Stimulated activated naive CD8-positive, alpha-beta T cell treated with anti-CD3 and anti-CD28 coated beads, Interleukin-15, amount 100 ng/mL, for 72 hours (primary cell): ENCODE results near the gene KRTAP10-9.
A peak's percentile ranks its signal among the peaks of the same experiment; 100 is the strongest.
"Not testable (repeated sequence)": the region's sequence is repeated elsewhere in the genome, so short reads cannot be mapped to it uniquely, and the experiment has no call there.

Experiments
- ATAC-seq: fragments of 150-1000 bp; cut with Tn5 transposase; 2 replicates; pipeline ENCODE4 v1.10.0; 2021; ENCODE audit warnings: mild to moderate bottlenecking, moderate library complexity
- DNase-seq, 2 donors: peaks; one replicate each; pipeline ENCODE4 v3.0.0; 2021 to 2022
- H3K27ac Mint-ChIP-seq, 2 donors: one replicate each; pipeline ENCODE4 v1.8.0; 2022; ENCODE audit warnings: mild to moderate bottlenecking in 2 of 2, mixed read lengths in 2 of 2, moderate library complexity in 2 of 2
- H3K27me3 Mint-ChIP-seq: one replicate; pipeline ENCODE4 v1.8.0; 2022; ENCODE audit warnings: mixed read lengths
- H3K4me1 Mint-ChIP-seq: one replicate; pipeline ENCODE4 v1.8.0; 2022; ENCODE audit warnings: mild to moderate bottlenecking, mixed read lengths
- H3K4me3 Mint-ChIP-seq, 2 donors: one replicate each; pipeline ENCODE4 v1.8.0; 2022; ENCODE audit warnings: mild to moderate bottlenecking in 2 of 2, mixed read lengths in 2 of 2, moderate library complexity in 1 of 2
- H3K9me3 Mint-ChIP-seq, 2 donors: one replicate each; pipeline ENCODE4 v1.8.0; 2022; ENCODE audit warnings: mixed read lengths in 2 of 2

KRTAP10-9 gene

GRCh38 chr21:44602463-44602850 is 24.4 kb upstream of the KRTAP10-9 start:
- Mint-ChIP-seq H3K27ac (no peak overlapping the region), H3K9me3 (peaks cover 19 to 20% of the 10 kb centered on the region in 2 donors), H3K4me1 (no peaks in the 10 kb centered on the region), H3K4me3 (no peak overlapping the region), H3K27me3 (no peaks in the 10 kb centered on the region)
- ATAC-seq (no peak), DNase-seq (no peak)

DNA sequence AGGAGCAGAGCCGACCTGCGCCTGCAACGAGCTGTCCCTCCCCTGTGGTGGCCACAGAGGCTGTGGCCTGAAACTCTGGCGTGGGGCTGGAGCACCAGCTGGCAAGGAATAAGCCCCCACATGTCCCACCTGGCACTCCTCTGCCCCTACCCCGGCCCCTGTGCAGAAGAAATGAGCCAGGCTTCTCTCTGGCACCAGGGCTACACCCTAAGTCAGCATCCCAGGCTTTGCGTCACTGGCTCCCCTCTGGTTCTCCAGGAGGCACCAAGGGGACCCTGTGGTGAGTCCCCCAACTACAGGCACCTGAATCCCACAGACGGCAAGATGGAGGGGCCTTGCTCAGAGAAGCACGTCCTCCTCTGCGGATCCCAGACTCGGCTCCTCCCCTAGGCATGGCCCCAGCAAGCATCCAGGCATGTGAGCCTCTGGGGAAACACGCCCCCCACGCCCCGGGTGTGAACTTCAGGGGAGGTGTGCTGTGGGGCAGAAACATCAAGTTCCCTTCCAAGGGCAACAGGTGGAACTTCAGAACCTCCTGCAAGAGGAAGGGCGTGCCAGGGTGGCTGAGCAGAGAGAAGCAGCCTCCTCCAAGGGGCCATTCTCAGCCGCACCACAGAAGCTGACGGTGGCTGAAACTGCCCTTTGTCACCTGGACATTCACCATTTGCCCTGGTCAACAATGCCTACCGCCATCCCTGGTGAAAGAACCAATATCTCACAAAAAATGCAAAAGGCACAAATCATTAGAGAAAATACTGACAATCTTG is 23.6 kb upstream of the KRTAP10-9 start:
- Mint-ChIP-seq H3K4me1 (no peaks in the 10 kb centered on the region), H3K9me3 (peaks cover 15 to 19% of the 10 kb centered on the region in 2 donors), H3K27ac (no peak overlapping the region), H3K4me3 (no peak overlapping the region), H3K27me3 (no peaks in the 10 kb centered on the region)
- ATAC-seq: no peak
- no peak for DNase-seq

DNA sequence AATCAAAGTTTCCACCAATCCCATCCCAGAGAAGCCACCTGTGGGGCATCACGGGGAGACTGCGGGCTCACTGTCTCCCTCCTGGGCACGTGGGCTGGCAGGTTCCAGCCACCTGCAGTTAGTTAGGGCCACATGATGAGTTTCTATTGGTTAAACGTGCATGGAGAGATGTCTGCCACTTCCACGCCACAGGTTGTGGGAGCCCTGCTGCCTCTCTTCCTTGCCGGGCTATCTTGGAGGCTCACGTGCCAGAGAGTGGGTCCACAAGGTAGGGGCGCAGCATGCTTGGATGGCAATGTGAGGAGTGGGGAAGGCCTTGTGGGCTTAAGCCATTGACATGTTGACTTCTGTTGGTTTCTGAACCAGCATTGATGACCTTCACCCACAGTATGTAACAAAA is 23.0 kb upstream of the KRTAP10-9 start:
- H3K27me3 Mint-ChIP-seq: no peaks in the 10 kb centered on the region
- DNase-seq (no peak), ATAC-seq (no peak)
- no peak overlapping the region for H3K4me3 Mint-ChIP-seq
- no peaks in the 10 kb centered on the region for H3K4me1 Mint-ChIP-seq
- peaks cover 12 to 22% of the 10 kb centered on the region in 2 donors for H3K9me3 Mint-ChIP-seq
- H3K27ac Mint-ChIP-seq: peak overlapping the region in 1 of 2 donors; percentile 25

GRCh38 chr21:44606495-44606894 is 20.4 kb upstream of the KRTAP10-9 start:
- Mint-ChIP-seq H3K4me3 (no peak overlapping the region), H3K27ac (no peak overlapping the region), H3K9me3 (peaks cover 32 to 48% of the 10 kb centered on the region in 2 donors), H3K4me1 (no peaks in the 10 kb centered on the region), H3K27me3 (no peaks in the 10 kb centered on the region)
- no peak for DNase-seq
- ATAC-seq: no peak

- no peak for ATAC-seq
- Mint-ChIP-seq H3K9me3 (peaks cover 32 to 54% of the 10 kb centered on the region in 2 donors), H3K4me3 (no peak overlapping the region), H3K4me1 (no peaks in the 10 kb centered on the region), H3K27ac (no peak overlapping the region), H3K27me3 (no peaks in the 10 kb centered on the region)
- DNase-seq: no peak
These were observed 17.7 kb upstream of the KRTAP10-9 start for GRCh38 chr21:44609193-44609592.

DNA sequence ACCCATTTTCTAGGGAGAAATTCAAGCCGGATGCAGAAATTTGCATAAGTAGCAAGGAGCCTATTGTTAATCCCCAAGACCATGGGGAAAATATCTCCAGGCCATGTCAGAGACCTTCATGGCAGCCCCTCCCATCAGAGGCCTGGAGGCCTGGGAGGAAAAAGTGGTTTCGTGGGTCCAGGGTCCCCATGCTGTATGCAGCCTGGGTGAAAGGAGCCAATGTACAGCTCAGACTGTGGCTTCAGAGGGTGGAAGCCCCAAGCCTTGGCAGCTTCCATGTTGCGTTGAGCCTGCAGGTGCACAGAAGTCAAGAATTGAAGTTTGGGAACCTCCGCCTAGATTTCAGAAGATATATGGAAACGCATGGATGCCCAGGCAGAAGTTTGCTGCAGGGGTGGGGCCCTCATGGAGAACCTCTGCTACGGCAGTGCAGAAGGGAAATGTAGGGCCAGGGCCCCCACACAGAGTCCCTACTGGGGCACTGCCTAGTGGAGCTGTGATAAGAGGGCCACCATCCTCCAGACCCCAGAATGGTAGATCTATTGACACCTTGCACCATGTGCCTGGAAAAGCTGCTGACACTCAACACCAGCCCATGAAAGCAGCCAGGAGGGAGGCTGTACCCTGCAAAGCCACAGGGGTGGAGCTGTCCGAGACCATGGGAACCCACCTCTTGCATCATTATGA is 16.6 kb upstream of the KRTAP10-9 start:
- ATAC-seq, H3K4me1 Mint-ChIP-seq, DNase-seq, H3K4me3 Mint-ChIP-seq, H3K27ac Mint-ChIP-seq, H3K27me3 Mint-ChIP-seq: not testable (repeated sequence)
- H3K9me3 Mint-ChIP-seq: peaks cover 23 to 48% of the 10 kb centered on the region in 2 donors

GRCh38 chr21:44611551-44611950 is 15.3 kb upstream of the KRTAP10-9 start:
- Mint-ChIP-seq H3K27ac (no peak overlapping the region), H3K4me1 (peaks cover 11% of the 10 kb centered on the region), H3K9me3 (peaks cover 23 to 45% of the 10 kb centered on the region in 2 donors), H3K27me3 (no peaks in the 10 kb centered on the region), H3K4me3 (no peak overlapping the region)
- ATAC-seq (no peak), DNase-seq (no peak)

GRCh38 chr21:44612029-44612486 is 14.8 kb upstream of the KRTAP10-9 start, which contains the start of gene KRTAP10-8:
Gene KRTAP10-8, plus strand, starts transcription at chr21:44612079. Its CDS starts 22 bp downstream, at chr21:44612101.
- no peak for ATAC-seq
- no peak for DNase-seq
- H3K4me3 Mint-ChIP-seq: no peak within 1 kb of the TSS
- peaks cover 16% of the 10 kb centered on the region for H3K4me1 Mint-ChIP-seq
- no peaks in the 10 kb centered on the region for H3K27me3 Mint-ChIP-seq
- peak within 1 kb of the TSS in 1 of 2 donors; percentile 75 for H3K27ac Mint-ChIP-seq
- peaks cover 23 to 41% of the 10 kb centered on the region in 2 donors for H3K9me3 Mint-ChIP-seq

DNA sequence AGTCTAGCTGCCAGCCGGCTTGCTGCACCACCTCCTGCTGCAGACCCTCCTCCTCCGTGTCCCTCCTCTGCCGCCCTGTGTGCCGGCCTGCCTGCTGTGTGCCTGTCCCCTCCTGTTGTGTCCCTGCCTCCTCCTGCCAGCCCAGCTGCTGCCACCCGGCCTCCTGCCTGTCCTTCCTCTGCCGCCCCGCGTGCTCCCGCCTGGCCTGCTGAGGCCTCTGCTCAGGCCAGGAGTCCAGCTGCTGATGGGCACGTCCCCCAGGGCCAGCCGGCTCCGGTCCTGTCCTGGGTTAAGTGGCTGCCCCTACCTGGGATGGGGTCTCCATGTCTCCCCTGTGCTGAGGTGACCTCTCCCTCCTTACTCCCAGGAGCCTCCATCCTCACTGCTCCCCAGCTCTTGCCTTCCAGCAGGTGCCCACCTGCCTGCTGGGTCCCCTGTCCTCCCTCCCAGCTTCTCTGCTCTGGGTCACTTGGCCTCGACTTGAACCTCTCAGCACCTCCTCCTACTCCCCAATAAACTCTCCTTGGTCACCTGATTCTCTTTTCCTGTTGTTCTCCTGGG is 14.1 kb upstream of the KRTAP10-9 start:
- Mint-ChIP-seq H3K4me1 (peaks cover 21% of the 10 kb centered on the region), H3K4me3 (no peak overlapping the region), H3K27me3 (no peaks in the 10 kb centered on the region), H3K27ac (no peak overlapping the region), H3K9me3 (peaks cover 23 to 41% of the 10 kb centered on the region in 2 donors)
- no peak for DNase-seq
- ATAC-seq: no peak

GRCh38 chr21:44613386-44614155 is 13.3 kb upstream of the KRTAP10-9 start:
- H3K27ac Mint-ChIP-seq: no peak overlapping the region
- no peaks in the 10 kb centered on the region for H3K27me3 Mint-ChIP-seq
- no peak overlapping the region for H3K4me3 Mint-ChIP-seq
- ATAC-seq: no peak
- peaks cover 28% of the 10 kb centered on the region for H3K4me1 Mint-ChIP-seq
- peaks cover 23 to 48% of the 10 kb centered on the region in 2 donors for H3K9me3 Mint-ChIP-seq
- DNase-seq: no peak

- Mint-ChIP-seq H3K4me1 (peaks cover 34% of the 10 kb centered on the region), H3K9me3 (peaks cover 24 to 48% of the 10 kb centered on the region in 2 donors), H3K4me3 (no peak overlapping the region), H3K27ac (peak overlapping the region in 1 of 2 donors; percentile 67), H3K27me3 (no peaks in the 10 kb centered on the region)
- no peak for DNase-seq
- no peak for ATAC-seq
These were observed 12.7 kb upstream of the KRTAP10-9 start for GRCh38 chr21:44614161-44614631.

DNA sequence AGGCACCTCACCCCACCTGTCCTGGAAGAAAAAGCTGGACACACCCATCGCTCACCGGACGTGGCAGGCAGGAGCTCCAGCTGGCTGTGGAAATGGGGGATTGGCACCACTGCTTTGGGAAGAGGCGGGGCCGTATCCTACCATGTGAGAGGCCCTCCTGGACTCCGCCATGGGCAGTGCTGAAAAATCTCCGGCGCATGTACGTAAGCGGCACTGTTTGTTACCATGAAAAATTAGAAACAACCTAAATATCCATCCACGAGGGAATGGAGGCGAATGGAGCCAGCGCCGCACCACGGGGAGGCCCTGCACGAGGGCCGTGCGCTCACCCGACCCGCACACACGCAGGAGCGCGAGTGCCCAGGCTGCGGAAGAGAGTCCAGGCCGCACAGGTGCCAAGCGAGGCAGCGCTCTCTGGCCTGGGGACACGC is 11.9 kb upstream of the KRTAP10-9 start:
- Mint-ChIP-seq H3K4me3 (no peak overlapping the region), H3K27me3 (no peaks in the 10 kb centered on the region), H3K4me1 (peaks cover 39% of the 10 kb centered on the region), H3K27ac (no peak overlapping the region), H3K9me3 (peaks cover 24 to 48% of the 10 kb centered on the region in 2 donors)
- ATAC-seq (no peak), DNase-seq (no peak)

DNA sequence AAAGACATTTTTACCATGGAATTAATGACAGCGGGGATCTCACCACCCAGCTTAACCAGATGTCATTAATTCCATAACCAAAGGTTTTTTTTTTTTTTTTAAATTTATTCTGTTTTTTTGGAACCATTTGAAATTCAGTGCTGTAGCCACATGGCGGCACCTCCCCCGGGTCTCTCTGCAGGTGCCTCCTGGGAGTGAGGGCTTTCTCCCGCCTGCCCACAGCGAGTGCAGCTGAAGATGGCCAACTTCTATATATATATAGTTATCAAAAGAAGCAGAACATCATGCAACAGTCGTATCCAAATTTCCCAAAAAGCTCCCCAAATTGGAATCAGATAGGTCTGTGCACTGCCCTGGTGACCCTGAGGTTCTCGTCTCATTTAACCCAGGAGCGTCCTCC is 11.4 kb upstream of the KRTAP10-9 start:
- Mint-ChIP-seq H3K4me1 (peaks cover 39% of the 10 kb centered on the region), H3K27me3 (no peaks in the 10 kb centered on the region), H3K9me3 (peaks cover 26 to 48% of the 10 kb centered on the region in 2 donors), H3K4me3 (no peak overlapping the region), H3K27ac (no peak overlapping the region)
- ATAC-seq: no peak
- no peak for DNase-seq

GRCh38 chr21:44615911-44616590 is 10.8 kb upstream of the KRTAP10-9 start:
- H3K27ac Mint-ChIP-seq: peak overlapping the region in 1 of 2 donors; percentile 50
- DNase-seq: no peak
- ATAC-seq: peak; percentile 10
- H3K4me1 Mint-ChIP-seq: peaks cover 39% of the 10 kb centered on the region
- H3K9me3 Mint-ChIP-seq: peaks cover 27 to 48% of the 10 kb centered on the region in 2 donors
- no peak overlapping the region for H3K4me3 Mint-ChIP-seq
- H3K27me3 Mint-ChIP-seq: no peaks in the 10 kb centered on the region

DNA sequence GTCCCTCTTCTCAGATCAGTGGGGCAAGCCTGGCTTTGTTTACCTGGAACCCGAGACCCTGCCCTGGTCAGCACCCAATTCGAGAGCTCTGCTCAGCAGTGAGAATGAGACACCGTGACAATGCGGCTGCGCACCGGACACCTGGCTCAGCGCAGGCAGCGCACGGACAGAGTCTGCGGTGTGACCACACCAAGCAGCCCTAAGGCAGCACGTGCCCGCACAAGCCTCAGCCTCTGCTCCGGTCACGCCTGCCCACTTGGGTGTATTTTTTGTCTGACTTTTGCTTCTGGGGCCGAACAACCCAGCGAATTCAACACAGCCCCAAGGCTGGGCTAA is 10.3 kb upstream of the KRTAP10-9 start:
- H3K27me3 Mint-ChIP-seq: no peaks in the 10 kb centered on the region
- ATAC-seq (no peak), DNase-seq (no peak)
- peaks cover 39% of the 10 kb centered on the region for H3K4me1 Mint-ChIP-seq
- H3K4me3 Mint-ChIP-seq: no peak overlapping the region
- H3K9me3 Mint-ChIP-seq: peaks cover 22 to 45% of the 10 kb centered on the region in 2 donors
- H3K27ac Mint-ChIP-seq: peak overlapping the region in 1 of 2 donors; percentile 50
